ENCODE results near the gene CDK11A.

DNA sequence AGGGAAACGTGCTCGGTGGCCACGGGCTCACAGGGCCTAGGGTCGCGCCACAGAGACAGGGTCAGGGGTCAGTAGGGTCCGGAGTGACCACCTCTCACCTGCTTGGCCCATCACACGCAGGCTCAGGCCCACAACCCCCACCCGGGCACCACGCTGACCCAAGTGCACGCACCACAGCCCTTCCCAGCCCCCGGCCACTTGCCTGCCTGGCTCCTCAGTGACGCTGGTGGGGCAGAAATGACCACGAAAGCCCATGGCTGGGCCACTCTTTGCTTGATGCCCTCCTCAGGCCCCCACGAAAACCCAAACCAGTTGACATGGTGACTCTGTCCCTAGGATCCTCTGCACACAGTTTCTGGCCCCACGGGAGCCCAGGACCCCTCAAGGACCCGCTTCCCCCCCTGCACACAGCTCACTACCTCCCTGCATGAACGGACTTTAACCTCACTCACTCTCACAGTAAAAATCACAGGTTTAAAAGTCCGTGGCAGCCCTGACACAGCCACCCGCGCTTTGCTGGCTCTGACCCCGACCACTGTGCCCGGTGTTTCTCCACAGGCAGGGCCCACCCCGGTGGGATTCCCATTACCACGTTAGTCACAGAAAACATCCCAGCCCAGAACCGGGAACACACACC lies 33.4 kb upstream of the CDK11A start:
- TF ChIP-seq ZNF302 (CRISPR knock-in tag; IDR thresholded peaks at IDR 0.05) (no peak), RFX5 (IDR thresholded peaks at IDR 0.05) (no peak)
- TF ChIP-seq, protein P1, sequence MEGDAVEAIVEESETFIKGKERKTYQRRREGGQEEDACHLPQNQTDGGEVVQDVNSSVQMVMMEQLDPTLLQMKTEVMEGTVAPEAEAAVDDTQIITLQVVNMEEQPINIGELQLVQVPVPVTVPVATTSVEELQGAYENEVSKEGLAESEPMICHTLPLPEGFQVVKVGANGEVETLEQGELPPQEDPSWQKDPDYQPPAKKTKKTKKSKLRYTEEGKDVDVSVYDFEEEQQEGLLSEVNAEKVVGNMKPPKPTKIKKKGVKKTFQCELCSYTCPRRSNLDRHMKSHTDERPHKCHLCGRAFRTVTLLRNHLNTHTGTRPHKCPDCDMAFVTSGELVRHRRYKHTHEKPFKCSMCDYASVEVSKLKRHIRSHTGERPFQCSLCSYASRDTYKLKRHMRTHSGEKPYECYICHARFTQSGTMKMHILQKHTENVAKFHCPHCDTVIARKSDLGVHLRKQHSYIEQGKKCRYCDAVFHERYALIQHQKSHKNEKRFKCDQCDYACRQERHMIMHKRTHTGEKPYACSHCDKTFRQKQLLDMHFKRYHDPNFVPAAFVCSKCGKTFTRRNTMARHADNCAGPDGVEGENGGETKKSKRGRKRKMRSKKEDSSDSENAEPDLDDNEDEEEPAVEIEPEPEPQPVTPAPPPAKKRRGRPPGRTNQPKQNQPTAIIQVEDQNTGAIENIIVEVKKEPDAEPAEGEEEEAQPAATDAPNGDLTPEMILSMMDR (IDR thresholded peaks at IDR 0.05), result no peak

All from A549 (cell line).